ENCODE measurements around the gene CTTNBP2NL.

DNA sequence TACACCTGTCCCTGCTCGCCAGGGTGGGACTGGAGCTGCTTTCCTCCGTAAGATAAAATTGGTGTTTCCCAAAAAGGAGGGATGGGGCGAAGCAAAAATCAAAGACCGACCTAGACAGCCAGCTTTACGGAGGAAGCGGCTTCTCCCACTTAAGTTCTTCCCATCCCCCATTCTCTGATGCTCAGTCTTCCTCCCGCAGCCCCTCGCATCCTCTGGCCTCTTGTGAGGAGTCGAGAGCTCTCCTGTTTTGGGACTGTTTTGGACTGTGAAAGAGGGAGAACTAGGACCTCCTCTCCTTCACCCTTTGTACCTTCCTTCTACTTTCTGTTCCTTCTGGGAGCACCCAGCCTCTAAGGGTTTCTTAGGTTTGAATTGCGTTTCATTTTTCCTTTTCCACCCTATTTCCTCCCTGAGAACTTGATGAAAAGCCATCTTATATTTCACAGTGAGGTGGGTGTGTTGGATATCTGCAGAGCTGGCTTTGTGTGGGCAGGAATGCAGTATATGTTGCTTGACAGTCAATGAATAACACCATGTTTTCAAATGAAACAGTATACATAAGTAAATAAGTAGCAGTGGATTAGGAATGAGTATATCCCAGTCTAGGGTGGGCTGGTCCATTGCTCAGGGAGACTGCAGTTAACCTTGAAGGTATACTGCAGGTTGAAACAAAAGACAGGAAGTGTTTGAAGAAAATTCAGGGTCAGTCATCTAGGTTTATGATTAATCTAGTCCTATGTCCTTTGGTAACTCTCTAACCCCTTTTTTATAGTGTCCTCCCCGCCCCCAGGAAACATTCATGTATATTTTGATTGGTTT lies 848 bp downstream of the CTTNBP2NL start:
- TF ChIP-seq, protein P1, sequence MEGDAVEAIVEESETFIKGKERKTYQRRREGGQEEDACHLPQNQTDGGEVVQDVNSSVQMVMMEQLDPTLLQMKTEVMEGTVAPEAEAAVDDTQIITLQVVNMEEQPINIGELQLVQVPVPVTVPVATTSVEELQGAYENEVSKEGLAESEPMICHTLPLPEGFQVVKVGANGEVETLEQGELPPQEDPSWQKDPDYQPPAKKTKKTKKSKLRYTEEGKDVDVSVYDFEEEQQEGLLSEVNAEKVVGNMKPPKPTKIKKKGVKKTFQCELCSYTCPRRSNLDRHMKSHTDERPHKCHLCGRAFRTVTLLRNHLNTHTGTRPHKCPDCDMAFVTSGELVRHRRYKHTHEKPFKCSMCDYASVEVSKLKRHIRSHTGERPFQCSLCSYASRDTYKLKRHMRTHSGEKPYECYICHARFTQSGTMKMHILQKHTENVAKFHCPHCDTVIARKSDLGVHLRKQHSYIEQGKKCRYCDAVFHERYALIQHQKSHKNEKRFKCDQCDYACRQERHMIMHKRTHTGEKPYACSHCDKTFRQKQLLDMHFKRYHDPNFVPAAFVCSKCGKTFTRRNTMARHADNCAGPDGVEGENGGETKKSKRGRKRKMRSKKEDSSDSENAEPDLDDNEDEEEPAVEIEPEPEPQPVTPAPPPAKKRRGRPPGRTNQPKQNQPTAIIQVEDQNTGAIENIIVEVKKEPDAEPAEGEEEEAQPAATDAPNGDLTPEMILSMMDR (IDR thresholded peaks at IDR 0.05) = no peak
- no peak for TF ChIP-seq EP300 (IDR thresholded peaks at IDR 0.05)

Measured in gastroesophageal sphincter (tissue), 3 donors.